Measurements from ENCODE around the gene ITGA2B.
"Not testable (repeated sequence)": the region's sequence is repeated elsewhere in the genome, so short reads cannot be mapped to it uniquely, and the experiment has no call there.

ITGA2B gene

GRCh38 chr17:44343510-44344209, 45.8 kb downstream of the ITGA2B start:
- TF ChIP-seq CTCF (IDR thresholded peaks at IDR 0.05), result no peak
- no peak for TF ChIP-seq ZFX (IDR thresholded peaks at IDR 0.05; ENCODE audit: borderline replicate concordance)
- no peak overlapping the region for H3K27ac ChIP-seq

- not testable (repeated sequence) for H3K27ac ChIP-seq
Measured at GRCh38 chr17:44340553-44340952, 48.9 kb downstream of the ITGA2B start.

GRCh38 chr17:44338702-44339101, 50.7 kb downstream of the ITGA2B start:
- no peak overlapping the region for H3K27ac ChIP-seq
- TF ChIP-seq CTCF (IDR thresholded peaks at IDR 0.05), result no peak
- no peak for TF ChIP-seq ZFX (IDR thresholded peaks at IDR 0.05; ENCODE audit: borderline replicate concordance)

- H3K27ac ChIP-seq, result no peak overlapping the region
Measured at GRCh38 chr17:44335968-44336367, 53.5 kb downstream of the ITGA2B start.

GRCh38 chr17:44335564-44335963, 53.9 kb downstream of the ITGA2B start:
- no peak overlapping the region for H3K27ac ChIP-seq
- TF ChIP-seq ZFX (IDR thresholded peaks at IDR 0.05; ENCODE audit: borderline replicate concordance), result no peak
- no peak for TF ChIP-seq CTCF (IDR thresholded peaks at IDR 0.05)

More at GRCh38 chr17:44335968-44336367, 53.5 kb downstream of the ITGA2B start:
- TF ChIP-seq ZFX (IDR thresholded peaks at IDR 0.05; ENCODE audit: borderline replicate concordance) (no peak), CTCF (IDR thresholded peaks at IDR 0.05) (no peak)

- no peak overlapping the region for H3K27ac ChIP-seq
- TF ChIP-seq CTCF (IDR thresholded peaks at IDR 0.05) (no peak), ZFX (IDR thresholded peaks at IDR 0.05; ENCODE audit: borderline replicate concordance) (no peak)
Measured at GRCh38 chr17:44334727-44335126, 54.7 kb downstream of the ITGA2B start.

- TF ChIP-seq ZFX (IDR thresholded peaks at IDR 0.05; ENCODE audit: borderline replicate concordance), result no peak
- no peak for TF ChIP-seq CTCF (IDR thresholded peaks at IDR 0.05)
- H3K27ac ChIP-seq, result no peak overlapping the region
Measured at GRCh38 chr17:44334315-44334714, 55.1 kb downstream of the ITGA2B start.

- TF ChIP-seq ZFX (IDR thresholded peaks at IDR 0.05; ENCODE audit: borderline replicate concordance), result no peak
- no peak for TF ChIP-seq CTCF (IDR thresholded peaks at IDR 0.05)
- H3K27ac ChIP-seq, result no peak overlapping the region
Measured at GRCh38 chr17:44333371-44333770, 56.1 kb downstream of the ITGA2B start.
